ENCODE measurements around the gene TBCA. TPM values are rescaled to one million over a fixed set of nuclear protein-coding genes. Genes with fewer than 3 reads are reported as not detected.

The TBCA gene
- total RNA-seq, 4 donors from 2014 or later, result 44.7 to 178 (median 70.5) TPM

- Histone ChIP-seq H3K9me3 (peaks cover 0 to 6% (median 0%) of the 10 kb centered on the region in 4 donors), H3K4me1 (no peaks in the 10 kb centered on the region)
Observed at GRCh38 chr5:77798456-77798855, 22.3 kb upstream of the TBCA start.

GRCh38 chr5:77797136-77797535 lies 21.0 kb upstream of the TBCA start:
- Histone ChIP-seq H3K36me3 (no peaks in the 10 kb centered on the region), H3K4me1 (no peaks in the 10 kb centered on the region), H3K9me3 (peaks cover 0 to 3% (median 0%) of the 10 kb centered on the region in 4 donors), H3K4me3 (no peak overlapping the region), H3K27me3 (no peaks in the 10 kb centered on the region), H3K27ac (no peak overlapping the region)
- DNase-seq, result no peak
- TF ChIP-seq CTCF (IDR thresholded peaks at IDR 0.05), result no peak
- TF ChIP-seq POLR2A (IDR thresholded peaks at IDR 0.05), result no peak

More at GRCh38 chr5:77798456-77798855, 22.3 kb upstream of the TBCA start:
- no peak for TF ChIP-seq CTCF (IDR thresholded peaks at IDR 0.05)
- TF ChIP-seq POLR2A (IDR thresholded peaks at IDR 0.05), result no peak
- DNase-seq, result no peak
- Histone ChIP-seq H3K4me3 (no peak overlapping the region), H3K27ac (no peak overlapping the region), H3K36me3 (no peaks in the 10 kb centered on the region), H3K27me3 (no peaks in the 10 kb centered on the region)

GRCh38 chr5:77795846-77796245 lies 19.7 kb upstream of the TBCA start:
- Histone ChIP-seq H3K4me3 (no peak overlapping the region), H3K27ac (no peak overlapping the region), H3K36me3 (no peaks in the 10 kb centered on the region), H3K9me3 (no peaks in the 10 kb centered on the region), H3K4me1 (no peaks in the 10 kb centered on the region), H3K27me3 (no peaks in the 10 kb centered on the region)
- DNase-seq, result no peak
- TF ChIP-seq CTCF (IDR thresholded peaks at IDR 0.05) (no peak), POLR2A (IDR thresholded peaks at IDR 0.05) (no peak)

GRCh38 chr5:77795268-77795667 lies 19.1 kb upstream of the TBCA start:
- H3K27me3 ChIP-seq, result no peaks in the 10 kb centered on the region
- DNase-seq, result no peak
- H3K36me3 ChIP-seq, result no peaks in the 10 kb centered on the region
- no peak overlapping the region for H3K27ac ChIP-seq
- H3K4me3 ChIP-seq, result no peak overlapping the region
- no peaks in the 10 kb centered on the region for H3K9me3 ChIP-seq
- TF ChIP-seq POLR2A (IDR thresholded peaks at IDR 0.05) (no peak), CTCF (IDR thresholded peaks at IDR 0.05) (no peak)
- no peaks in the 10 kb centered on the region for H3K4me1 ChIP-seq

- no peak overlapping the region for H3K4me3 ChIP-seq
- DNase-seq, result no peak
- H3K36me3 ChIP-seq, result no peaks in the 10 kb centered on the region
- no peaks in the 10 kb centered on the region for H3K9me3 ChIP-seq
- H3K27me3 ChIP-seq, result no peaks in the 10 kb centered on the region
- no peak for TF ChIP-seq CTCF (IDR thresholded peaks at IDR 0.05)
- no peak for TF ChIP-seq POLR2A (IDR thresholded peaks at IDR 0.05)
- no peak overlapping the region for H3K27ac ChIP-seq
- H3K4me1 ChIP-seq, result no peaks in the 10 kb centered on the region
Observed at GRCh38 chr5:77791926-77792325, 15.8 kb upstream of the TBCA start.

GRCh38 chr5:77791356-77791755 lies 15.2 kb upstream of the TBCA start:
- DNase-seq, result no peak
- Histone ChIP-seq H3K4me1 (no peaks in the 10 kb centered on the region), H3K4me3 (no peak overlapping the region), H3K9me3 (no peaks in the 10 kb centered on the region), H3K27ac (no peak overlapping the region), H3K36me3 (no peaks in the 10 kb centered on the region), H3K27me3 (no peaks in the 10 kb centered on the region)
- TF ChIP-seq POLR2A (IDR thresholded peaks at IDR 0.05) (no peak), CTCF (IDR thresholded peaks at IDR 0.05) (no peak)

Measured in Peyer's patch (tissue), 4 donors.